ENCODE data around the gene TTLL6.
"Not testable (repeated sequence)": the region's sequence is repeated elsewhere in the genome, so short reads cannot be mapped to it uniquely, and the experiment has no call there.

The TTLL6 gene

DNA sequence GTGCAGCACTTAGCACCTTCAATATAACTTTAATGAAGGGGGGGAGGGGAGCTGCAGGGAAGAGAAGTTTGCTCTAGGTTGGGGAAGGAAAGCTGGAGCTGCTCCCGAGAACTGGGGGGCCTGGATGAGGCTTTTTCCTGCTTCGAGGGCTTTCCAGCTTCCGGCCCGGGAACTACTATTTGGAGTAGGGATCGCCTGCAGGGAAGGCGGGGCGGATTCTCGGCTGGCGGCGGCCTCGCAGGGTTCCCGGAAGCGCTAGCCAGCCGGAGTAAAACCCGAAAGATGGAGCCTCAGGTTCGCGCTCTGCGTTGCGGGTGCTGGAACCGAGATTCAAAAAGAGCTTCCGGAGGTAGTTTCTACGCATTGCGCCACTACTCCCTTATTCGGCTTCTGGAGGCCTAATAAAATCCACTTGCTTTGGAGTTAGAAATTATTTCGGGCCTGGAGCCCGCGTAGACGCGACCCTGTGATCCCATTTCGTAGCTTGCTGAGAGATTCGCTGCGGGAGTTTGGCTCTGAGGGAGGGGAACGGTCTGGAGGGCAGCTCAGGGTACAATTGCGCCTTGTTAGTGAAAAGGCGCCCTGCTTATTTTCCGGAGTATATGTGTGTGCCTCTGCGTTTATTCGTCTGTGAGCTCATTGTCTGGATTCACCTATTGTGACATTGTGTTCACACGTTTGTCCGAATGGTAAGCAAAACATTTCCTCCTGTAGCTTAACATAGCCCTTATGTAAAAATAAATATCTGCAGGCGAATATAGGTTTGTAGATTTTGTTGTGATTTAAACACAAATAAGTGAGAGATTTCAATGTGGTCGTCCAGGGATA lies 93.4 kb downstream of the TTLL6 start:
- DNase-seq (ENCODE audit: low read depth in 3 of 3): no peak

DNA sequence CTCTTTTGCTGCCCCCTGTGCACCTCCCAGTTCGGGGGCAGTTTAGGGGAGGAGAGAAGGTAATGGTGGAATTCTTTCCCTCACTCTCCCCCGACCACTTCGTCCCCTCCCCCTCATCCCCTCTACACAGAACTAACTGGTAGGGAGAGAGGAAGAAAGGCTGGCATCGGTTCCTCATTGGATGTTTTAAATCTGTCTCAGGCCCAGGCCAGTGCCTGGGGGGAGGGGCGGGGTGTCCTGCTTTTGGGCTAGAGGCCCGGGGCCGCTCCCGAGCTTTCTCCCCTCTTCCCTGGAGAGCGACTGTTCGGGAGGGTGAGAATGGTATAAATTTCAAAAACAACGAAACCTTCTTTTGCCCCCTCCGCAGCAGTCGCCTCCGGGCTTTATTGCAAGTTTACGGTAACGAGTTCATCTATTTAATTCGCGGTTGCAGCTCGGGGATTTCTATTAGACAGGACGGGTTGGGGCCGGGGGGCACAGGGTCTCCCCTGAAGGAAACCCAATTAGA lies 94.1 kb downstream of the TTLL6 start, which contains the start of gene PRAC2:
TSS of gene PRAC2 (plus strand) at position 271 of the 508 bp plus-strand sequence. CDS start 1,226 bp downstream, outside the sequence.
- DNase-seq (ENCODE audit: low read depth in 3 of 3): no peak

DNA sequence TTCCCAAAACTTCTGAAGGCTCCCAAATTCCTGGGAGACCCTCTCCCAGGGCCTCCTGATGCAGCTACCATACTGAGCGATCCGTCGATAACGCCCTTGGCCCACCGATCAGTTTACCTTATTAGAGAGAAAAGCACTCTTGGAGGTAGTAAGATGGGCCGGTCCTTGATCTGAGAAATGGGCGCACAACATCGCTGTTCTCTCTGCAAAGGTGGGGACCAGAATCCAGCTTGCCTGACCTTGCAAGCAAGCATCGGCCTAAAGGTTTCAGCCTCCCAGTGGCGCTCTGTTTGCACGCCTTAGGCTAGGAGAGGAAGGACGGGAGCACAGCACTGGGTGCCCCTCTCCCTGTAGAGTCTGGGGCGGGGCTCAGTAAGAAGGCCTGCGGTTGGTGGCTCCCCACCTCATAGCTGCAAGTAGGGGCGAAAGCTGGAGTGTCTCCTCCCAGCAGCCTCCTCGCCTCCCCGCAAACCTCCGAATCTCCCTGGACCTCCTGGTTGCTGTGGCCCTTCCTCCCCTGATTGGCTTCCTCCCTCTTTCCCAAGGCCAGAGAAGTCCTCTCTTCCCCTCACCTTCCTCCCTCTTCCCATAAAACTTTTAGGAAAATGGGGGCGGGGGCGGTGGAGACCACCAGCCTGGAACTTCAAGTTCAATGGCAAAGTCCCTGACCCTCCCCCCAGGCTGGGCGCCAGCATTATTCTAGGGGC lies 94.7 kb downstream of the TTLL6 start, which contains the start of gene PRAC1:
TSS of gene PRAC1 (minus strand) at position 318 of the 707 bp plus-strand sequence. CDS start at position 192, 126 bp downstream.
- no peak for DNase-seq (ENCODE audit: low read depth in 3 of 3)

DNA sequence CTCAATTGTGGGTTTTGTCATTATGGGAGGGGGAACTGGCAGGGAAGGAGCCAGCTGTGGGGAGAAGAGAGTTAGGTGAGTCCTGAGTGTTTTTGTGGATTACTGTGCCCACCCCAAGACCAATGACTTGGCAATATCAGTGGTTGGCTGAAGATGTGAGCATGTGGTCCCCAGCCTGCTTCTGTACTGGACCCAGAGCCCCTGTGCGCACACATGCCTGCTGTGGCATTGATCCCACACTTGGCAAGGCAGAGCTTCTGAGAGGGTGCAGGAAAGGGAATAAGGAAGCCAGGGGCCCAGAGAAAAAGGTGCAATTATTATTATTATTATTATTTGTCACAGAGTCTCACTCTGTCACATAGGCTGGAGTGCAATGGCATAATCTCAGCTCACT lies 96.0 kb downstream of the TTLL6 start:
- DNase-seq (ENCODE audit: low read depth in 3 of 3): no peak

DNA sequence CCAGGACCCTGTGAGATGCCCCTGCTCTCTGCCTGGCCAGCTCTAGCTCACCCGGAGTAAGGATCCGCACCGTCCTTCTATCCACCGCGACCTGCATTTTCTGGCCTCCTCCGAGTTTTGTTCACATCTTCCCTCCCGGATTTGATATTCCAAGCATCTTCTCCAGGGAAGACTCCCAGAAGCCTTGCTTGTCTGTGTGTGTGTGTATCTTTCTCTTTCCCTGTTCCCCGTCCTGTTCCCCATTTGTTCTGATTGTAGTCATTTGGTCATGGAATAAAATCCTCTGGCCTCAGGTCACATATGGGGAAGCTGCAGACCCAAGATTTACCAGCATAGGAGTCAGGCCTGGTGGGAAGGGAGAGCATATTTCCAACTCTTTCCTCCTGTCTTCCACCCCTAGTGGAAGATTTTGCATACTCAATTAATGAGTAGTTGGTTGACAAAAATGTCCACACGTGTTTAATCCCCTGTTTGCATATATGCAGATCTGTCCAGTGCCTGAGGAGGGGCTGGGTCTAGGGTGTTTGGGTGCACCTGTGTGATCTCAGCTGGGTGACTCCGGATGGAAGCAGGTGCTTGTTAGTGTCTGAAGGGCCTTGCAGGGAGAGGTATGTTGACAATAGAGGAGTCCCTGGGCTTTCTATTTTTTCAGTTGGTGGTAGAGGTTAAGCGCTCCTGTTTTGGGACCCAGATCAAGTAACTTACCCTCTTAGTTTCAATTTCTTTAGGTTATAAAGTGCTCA lies 96.6 kb downstream of the TTLL6 start:
- no peak for DNase-seq (ENCODE audit: low read depth in 3 of 3)

DNA sequence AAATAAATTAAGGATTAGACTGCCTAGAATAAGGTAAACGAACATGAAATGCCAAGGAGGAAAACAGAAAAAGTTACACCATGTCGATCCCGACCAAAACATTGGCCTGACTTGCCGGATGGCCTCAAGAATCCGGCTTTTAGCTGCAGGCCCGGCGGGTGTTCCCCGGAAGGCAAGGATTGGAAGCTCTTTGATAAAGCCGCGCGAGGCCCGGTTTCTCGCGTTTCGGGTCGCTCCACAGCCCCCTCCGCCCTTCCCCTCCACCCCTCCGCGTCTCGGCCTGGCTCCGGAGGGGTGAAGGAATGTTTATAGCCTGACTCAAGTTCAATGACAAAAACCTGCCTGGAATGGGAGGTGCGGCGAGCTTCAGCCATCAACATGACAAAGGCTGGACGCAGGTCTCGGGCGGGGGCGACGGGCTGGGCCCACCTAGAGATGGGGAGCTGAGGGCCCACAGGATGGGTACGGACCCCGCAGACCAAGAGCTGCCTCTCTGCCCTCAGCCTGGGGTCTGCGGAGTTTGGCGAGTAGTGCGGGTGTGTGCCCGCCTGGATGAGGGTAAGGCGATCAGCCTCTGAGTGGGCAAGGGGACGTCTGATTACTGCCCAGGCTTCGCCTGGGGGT lies 97.3 kb downstream of the TTLL6 start:
- no peak for DNase-seq (ENCODE audit: low read depth in 3 of 3)

DNA sequence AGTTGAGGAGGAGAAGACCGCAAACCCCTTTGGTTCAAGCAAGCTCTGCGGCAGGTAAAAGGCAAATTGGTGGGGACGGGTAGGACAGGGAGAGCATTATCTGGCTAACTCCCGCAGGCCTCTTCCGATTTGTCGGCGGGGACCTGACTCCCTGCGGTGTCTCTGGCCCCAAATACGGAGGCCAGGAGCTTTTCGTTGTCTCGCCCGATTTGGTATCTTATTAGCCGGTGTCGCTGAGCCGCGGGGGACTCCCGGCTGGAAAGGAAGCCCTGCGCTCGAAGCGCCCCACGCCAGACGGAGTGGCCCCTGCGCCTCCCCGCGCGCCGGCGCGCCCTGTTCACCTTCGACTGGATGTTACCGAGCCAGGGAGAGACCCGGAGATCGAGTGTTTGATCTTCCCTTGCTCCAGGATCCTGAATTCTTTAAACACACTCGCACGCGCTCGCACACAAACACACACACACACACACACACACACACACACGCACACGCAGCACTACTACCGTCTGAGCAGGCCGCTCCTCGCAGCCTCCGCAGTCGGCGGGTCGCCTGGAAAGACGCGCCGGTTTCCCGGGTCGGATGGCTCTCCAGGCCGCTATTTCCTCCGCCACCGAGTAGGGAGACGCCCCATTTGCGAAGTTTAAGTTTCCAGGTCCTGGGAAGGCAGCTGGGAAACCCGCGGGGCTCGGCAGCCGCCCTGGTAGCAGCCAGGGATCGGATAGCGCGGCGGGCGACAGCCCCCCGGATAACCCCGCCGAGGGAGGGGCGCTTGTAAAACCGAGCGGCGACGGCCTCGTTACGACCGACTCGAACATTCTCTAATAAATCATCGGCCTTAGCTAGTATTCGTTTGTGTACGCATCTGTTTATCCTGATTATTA lies 98.0 kb downstream of the TTLL6 start:
- DNase-seq (ENCODE audit: low read depth in 3 of 3): no peak

DNA sequence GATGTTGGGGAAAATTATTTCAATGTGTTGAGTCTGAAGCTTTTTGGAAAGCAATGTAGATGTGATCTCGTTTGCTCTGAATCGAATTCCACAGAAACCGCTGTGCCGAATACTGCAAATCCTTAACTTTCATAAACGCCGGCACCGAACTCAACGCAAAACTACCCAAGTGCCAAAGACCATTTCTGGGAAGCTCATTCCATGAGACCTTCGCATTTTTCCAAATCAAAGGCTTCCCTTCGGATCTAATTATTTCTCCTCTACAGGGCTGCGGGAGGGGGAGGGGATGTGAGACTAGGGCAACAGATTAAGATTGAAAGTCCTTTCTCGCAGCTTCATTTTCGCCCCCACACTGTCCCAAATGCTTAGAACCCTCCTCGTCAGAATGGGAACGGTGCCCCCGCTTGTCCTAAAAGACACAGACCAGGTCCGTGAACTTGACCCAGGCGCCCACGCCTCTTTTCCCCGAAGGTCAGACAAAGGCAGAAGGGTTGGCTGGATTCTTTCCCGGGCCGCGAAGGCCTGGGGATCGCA lies 98.7 kb downstream of the TTLL6 start:
- DNase-seq (ENCODE audit: low read depth in 3 of 3): no peak

DNA sequence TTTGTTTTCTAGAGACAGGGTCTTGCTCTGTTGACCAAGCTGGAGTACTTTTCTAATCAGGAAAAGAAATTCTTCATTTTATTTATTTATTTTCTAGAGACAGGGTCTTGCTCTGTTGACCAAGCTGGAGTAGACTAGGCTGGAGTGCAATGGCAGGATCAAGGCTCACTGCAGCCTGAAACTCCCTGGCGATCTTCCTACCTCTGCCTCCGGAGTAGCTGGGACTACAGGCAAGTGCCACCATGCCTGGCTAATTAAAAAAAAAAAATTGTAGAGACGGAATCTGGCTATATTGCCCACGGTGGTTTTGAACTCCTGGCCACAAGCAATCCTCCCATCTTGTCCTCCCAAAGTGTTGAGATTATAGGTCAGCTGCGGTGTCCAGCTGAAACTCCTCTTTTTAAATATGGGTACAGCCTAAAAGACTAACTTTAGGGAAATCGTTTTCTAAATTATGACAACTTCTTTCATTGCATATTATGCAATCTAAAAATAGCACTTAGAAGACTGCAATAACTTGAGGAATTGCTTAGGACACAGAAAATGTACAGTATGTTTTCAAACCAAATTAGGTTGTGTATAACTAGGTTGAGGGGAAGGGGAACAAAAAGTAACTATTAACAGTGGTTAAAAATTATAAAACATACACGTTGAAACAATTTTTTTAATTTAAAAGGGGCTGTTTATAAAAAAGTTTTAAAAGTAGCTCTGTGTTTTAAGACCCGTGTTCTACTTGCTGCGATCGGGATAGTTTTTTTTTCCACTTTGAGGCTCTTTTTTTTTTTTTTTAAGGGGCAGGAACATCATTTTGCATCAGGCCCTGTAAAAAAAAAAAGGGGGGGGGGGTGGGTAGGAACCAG lies 99.4 kb downstream of the TTLL6 start:
- DNase-seq (ENCODE audit: low read depth in 3 of 3): no peak

DNA sequence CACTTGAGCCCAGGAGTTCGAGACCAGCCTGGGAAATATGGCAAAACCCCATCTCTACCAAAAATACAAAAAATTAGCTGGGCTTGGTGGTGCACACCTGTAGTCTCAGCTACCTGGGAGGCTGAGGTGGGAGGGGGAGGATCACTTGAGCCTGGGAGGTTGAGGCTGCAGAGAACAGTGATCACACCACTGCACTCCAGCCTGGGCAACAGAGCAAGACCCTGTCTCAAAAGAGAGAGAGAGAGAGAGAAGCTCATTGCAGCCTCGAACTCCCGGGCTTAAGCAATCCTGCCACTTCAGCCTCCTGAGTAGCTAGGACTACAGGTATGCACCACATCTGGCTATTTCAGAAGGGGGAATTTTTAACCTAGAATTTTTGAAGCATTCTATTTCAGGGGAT lies 100.5 kb downstream of the TTLL6 start:
- not testable (repeated sequence) for DNase-seq (ENCODE audit: low read depth in 3 of 3)

DNA sequence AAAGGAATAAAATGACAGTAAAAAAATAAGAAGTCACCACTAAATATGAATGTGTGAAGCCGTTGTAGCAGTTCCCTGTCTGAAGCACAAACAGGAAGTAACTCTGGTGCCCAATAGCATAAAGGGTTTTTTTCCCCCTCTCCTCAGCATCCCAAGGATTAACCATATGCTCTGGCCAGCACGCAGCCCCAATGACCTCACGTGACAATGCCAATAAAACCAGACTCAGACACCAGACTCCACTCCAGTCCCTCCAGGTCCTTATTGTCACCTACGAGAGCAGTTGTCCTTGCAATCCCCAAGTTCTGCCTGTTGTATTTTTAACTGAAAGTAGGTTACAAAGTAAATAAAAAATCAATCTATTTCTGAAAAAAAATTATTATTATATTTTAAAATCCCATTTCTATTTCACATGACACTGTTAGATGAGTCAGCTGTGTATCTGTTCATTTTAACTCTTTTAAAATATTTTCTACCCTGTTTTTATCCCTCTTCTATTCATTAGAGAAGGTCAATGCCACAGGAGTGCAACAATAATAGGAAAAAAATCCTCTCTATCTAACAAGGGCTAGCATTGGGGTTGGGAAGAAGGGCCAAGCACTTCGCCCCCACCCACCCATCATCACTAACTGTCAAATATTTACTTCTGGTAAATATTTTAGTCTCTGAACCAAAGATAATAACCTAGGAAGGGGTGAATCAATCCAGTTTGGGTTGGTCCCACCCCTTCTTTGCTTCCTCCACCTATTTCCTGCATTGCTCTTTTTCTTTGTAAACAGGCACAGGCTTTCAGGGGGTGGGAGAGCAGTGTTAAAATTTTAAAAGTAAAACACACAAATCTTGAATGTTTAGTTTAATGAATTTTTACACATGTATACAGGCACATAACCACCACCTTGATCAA lies 101.3 kb downstream of the TTLL6 start:
- no peak for DNase-seq (ENCODE audit: low read depth in 3 of 3)
